GM12878 (cell line): Measurements from ENCODE around the gene SLAMF8. TPM values are rescaled to one million over a fixed set of nuclear protein-coding genes. Genes with fewer than 3 reads are reported as not detected.
A peak's percentile ranks its signal among the peaks of the same experiment; 100 is the strongest.

Source experiments
- ATAC-seq: fragments of 200-7000 bp; cut with Tn5 transposase; 3 replicates; pipeline ENCODE4 v1.9.1; 2020; ENCODE audit warnings: mild to moderate bottlenecking, moderate library complexity
- BruUV-seq: library from RNA; stranded (reverse); fragments of 400-500 nt; replicated peaks from 2 replicates; lab custom pipeline; 2021; lab: Mats Ljungman, UMichigan
- CTCF ChIA-PET: fragments of 300-600 bp; sonication (Branson Sonifier 250); formaldehyde crosslinking; extraction: SDS; loops from one replicate; lab custom pipeline; 2021; ENCODE audit warnings: inconsistent platforms; lab: Yijun Ruan, JAX
- POLR2A ChIA-PET: fragments of 350-600 bp; formaldehyde crosslinking; extraction: SDS; loops from one replicate; lab custom pipeline; 2021; ENCODE audit warnings: inconsistent platforms; lab: Charles Lee
- RAD21 ChIA-PET: fragments of 300-600 bp; sonication (Branson Sonifier 250); formaldehyde crosslinking; loops from one replicate; lab custom pipeline; 2023; ENCODE audit warnings: antibody characterized with exemption; ENCODE audit not compliant: unreplicated experiment; lab: Charles Lee
- SMC1A ChIA-PET: fragments of 300-600 bp; sonication (Branson Sonifier 250); formaldehyde crosslinking; loops from one replicate; lab custom pipeline; 2023; ENCODE audit not compliant: unreplicated experiment, uncharacterized antibody; lab: Charles Lee
- DNase-seq: peaks from one replicate; pipeline ENCODE4 v3.0.0-alpha.2; 2011; ENCODE audit warnings: low read depth, low spot score
- FAIRE-seq: peaks from 3 replicates; lab custom pipeline; 2011; peaks lifted over from hg19 to GRCh38; lab: Jason Lieb, UNC
- H2AFZ ChIP-seq: 2 replicates; pipeline ENCODE4 v1.6.0; 2011; ENCODE audit warnings: low read depth, low read length, control low read depth; ENCODE audit not compliant: control insufficient read depth
- H3K27ac ChIP-seq: 2 replicates; pipeline ENCODE4 v1.5.1; 2011; ENCODE audit warnings: control low read depth; ENCODE audit not compliant: control insufficient read depth, insufficient read depth
- H3K27me3 ChIP-seq, 2 experiments: replicated peaks in 1 of 2; 2 replicates each; pipeline versions ENCODE4 v1.6.0 to v1.6.1; 2011; ENCODE audit warnings: low read length in 1 of 2; ENCODE audit not compliant: control insufficient read depth in 2 of 2, insufficient read depth in 2 of 2
- H3K36me3 ChIP-seq, 2 experiments: 2 replicates each; pipeline ENCODE4 v1.5.1; 2011; ENCODE audit warnings: low read length in 1 of 2; ENCODE audit not compliant: control insufficient read depth in 2 of 2, insufficient read depth in 2 of 2
- H3K4me1 ChIP-seq: 2 replicates; pipeline ENCODE4 v1.6.1; 2011; ENCODE audit warnings: mild to moderate bottlenecking, low read length, moderate library complexity, mixed read lengths; ENCODE audit not compliant: control insufficient read depth, insufficient read depth
- H3K4me2 ChIP-seq: 2 replicates; pipeline ENCODE4 v1.6.0; 2011; ENCODE audit warnings: control low read depth; ENCODE audit not compliant: control insufficient read depth, insufficient read depth
- H3K4me3 ChIP-seq: fragments of 200-600 bp; sonication (generic); 2 replicates; pipeline ENCODE4 v1.5.1; 2016
- H3K79me2 ChIP-seq: 2 replicates; pipeline ENCODE4 v1.6.0; 2011; ENCODE audit warnings: low read length; ENCODE audit not compliant: control insufficient read depth, insufficient read depth
- H3K9ac ChIP-seq: 2 replicates; pipeline ENCODE4 v1.8.0; 2011; ENCODE audit warnings: low read length, control low read depth, mixed read lengths; ENCODE audit not compliant: control insufficient read depth, insufficient read depth
- H3K9me3 ChIP-seq: replicated peaks from 3 replicates; pipeline ENCODE4 v1.5.1; 2011; ENCODE audit warnings: mild to moderate bottlenecking, low read length; ENCODE audit not compliant: control insufficient read depth, insufficient read depth
- H4K20me1 ChIP-seq: 2 replicates; pipeline ENCODE4 v1.6.0; 2011; ENCODE audit not compliant: control insufficient read depth, insufficient read depth
- ASH2L ChIP-seq: fragments of 300-600, 200-600 bp; sonication (generic); IDR thresholded peaks from 2 replicates; pipeline ENCODE4 v1.6.1; 2017; ENCODE audit warnings: low read depth, mild to moderate bottlenecking, borderline replicate concordance
- ATF7 ChIP-seq: fragments of 450-650 bp; IDR thresholded peaks from 2 replicates; pipeline ENCODE4 v1.6.1; 2016; ENCODE audit warnings: low read depth, mild to moderate bottlenecking
- BHLHE40 ChIP-seq, 2 experiments: fragments of 450-650 bp in 1 of 2; IDR thresholded peaks; 2 replicates each; pipeline ENCODE4 v1.6.1; 2011 to 2017; ENCODE audit warnings: low read depth in 2 of 2, borderline replicate concordance in 1 of 2, improper control_type of control experiment in 1 of 2, low read length in 1 of 2, mild to moderate bottlenecking in 1 of 2
- CTCF ChIP-seq, 3 experiments: IDR thresholded peaks in 2 of 3; conservative IDR thresholded peaks in 1 of 3; 2 replicates each; pipeline ENCODE4 v1.5.1; 2011; ENCODE audit warnings: low read depth in 3 of 3, low read length in 3 of 3, mild to moderate bottlenecking in 3 of 3, control low read depth in 2 of 3, moderate library complexity in 2 of 3, inconsistent platforms in 1 of 3, mixed read lengths in 1 of 3; ENCODE audit not compliant: control insufficient read depth in 2 of 3, insufficient read depth in 1 of 3; ENCODE audit errors: extremely low read depth in 1 of 3
- FOXK2 ChIP-seq: fragments of 450-650 bp; IDR thresholded peaks from 2 replicates; pipeline ENCODE4 v1.6.1; 2017; ENCODE audit warnings: mild to moderate bottlenecking, moderate library complexity
- HDGF ChIP-seq: fragments of 450-650 bp; IDR thresholded peaks from 2 replicates; pipeline ENCODE4 v1.6.1; 2016; ENCODE audit warnings: antibody characterized with exemption
- MAX ChIP-seq: IDR thresholded peaks from 2 replicates; pipeline ENCODE4 v1.6.1; 2012; ENCODE audit warnings: low read depth, low read length, improper control_type of control experiment
- MYB ChIP-seq: fragments of 150-350 bp; IDR thresholded peaks from 2 replicates; pipeline ENCODE4 v1.6.1; 2014; ENCODE audit warnings: mild to moderate bottlenecking, low read depth, low read length, borderline replicate concordance
- MYC ChIP-seq: IDR thresholded peaks from 2 replicates; pipeline ENCODE4 v1.6.1; 2011; ENCODE audit warnings: mild to moderate bottlenecking, low read length, moderate library complexity, inconsistent platforms; ENCODE audit not compliant: insufficient read depth, insufficient replicate concordance, insufficient read length, severe bottlenecking
- NR2C1 ChIP-seq: fragments of 450-650 bp; IDR thresholded peaks from 2 replicates; pipeline ENCODE4 v1.6.1; 2017; ENCODE audit warnings: antibody characterized with exemption, mild to moderate bottlenecking, moderate library complexity
- NR2C2 ChIP-seq: IDR thresholded peaks from 2 replicates; pipeline ENCODE4 v1.6.1; 2011; ENCODE audit warnings: borderline replicate concordance, low read depth; ENCODE audit not compliant: control insufficient read depth, insufficient read length
- SMC3 ChIP-seq: IDR thresholded peaks from 2 replicates; pipeline ENCODE4 v1.6.1; 2011; ENCODE audit warnings: low read length, improper control_type of control experiment, borderline replicate concordance
- ZNF207 ChIP-seq: fragments of 450-650 bp; IDR thresholded peaks from 2 replicates; pipeline ENCODE4 v1.6.1; 2014; ENCODE audit warnings: antibody characterized with exemption, mild to moderate bottlenecking, borderline replicate concordance
- ZNF24 ChIP-seq: fragments of 450-650 bp; IDR thresholded peaks from 2 replicates; pipeline ENCODE4 v1.6.1; 2017; ENCODE audit warnings: antibody characterized with exemption, mild to moderate bottlenecking
- WGBS: methylation state at CpG from one replicate; pipeline ENCODE4 v1.1.6; 2016; ENCODE audit warnings: low lambda C conversion rate; ENCODE audit not compliant: insufficient replicate concordance, insufficient coverage; ENCODE audit errors: missing lambda C conversion rate; 5-methylcytosine and 5-hydroxymethylcytosine counted together
- in situ Hi-C: fragments of 300-500 bp; cut with MboI; formaldehyde crosslinking; loops from 9 replicates; pipeline ENCODE4 v1.14.3; 2018; ENCODE audit warnings: mixed read lengths
- intact Hi-C: fragments of 100-400 bp; cut with micrococcal nuclease; formaldehyde crosslinking; loops from one replicate; pipeline ENCODE4 v1.14.2; 2022; ENCODE audit not compliant: unreplicated experiment
- polyA plus RNA-seq, 11 experiments: library from polyadenylated mRNA; depleted of rRNA in 4 of 11; unstranded in 6 of 11; stranded (reverse) in 5 of 11; fragments of >200 nt; fragmentation: Nextera tagmentation in 4 of 11; fragmentation: Illumina TruSeq in 1 of 11; extraction: Ambion mirVana in 4 of 11; extraction: Trizol in 1 of 11; gene quantifications; 1 replicate in 1 of 11; 2 replicates in 10 of 11; pipeline versions ENCODE4 v1.2.1 to v1.2.3, GENCODE V29; 2011 to 2016; ENCODE audit warnings: inconsistent platforms in 2 of 11, missing spikeins in 2 of 11, low read depth in 1 of 11
- total RNA-seq, 4 experiments: library from RNA; depleted of rRNA in 3 of 4; stranded (reverse); fragments of >200 nt in 3 of 4; fragmentation: Illumina TruSeq in 1 of 4; extraction: Trizol in 1 of 4; gene quantifications; 2 replicates each; pipeline versions ENCODE4 v1.2.1 to v1.2.3, GENCODE V29; 2013 to 2021
- TF ChIP-seq, protein P1 (sequence below): fragments of 450-650 bp; conservative IDR thresholded peaks from 2 replicates; pipeline ENCODE4 v1.6.1; 2017; ENCODE audit warnings: mild to moderate bottlenecking, moderate library complexity

The SLAMF8 gene
- total and polyA plus RNA-seq, 10 of the 15 experiments (the other 5 are each of a cell fraction or from before 2014, with no cell fraction given) = 0.04 to 0.69 (median 0.10) TPM; not detected in 3

DNA sequence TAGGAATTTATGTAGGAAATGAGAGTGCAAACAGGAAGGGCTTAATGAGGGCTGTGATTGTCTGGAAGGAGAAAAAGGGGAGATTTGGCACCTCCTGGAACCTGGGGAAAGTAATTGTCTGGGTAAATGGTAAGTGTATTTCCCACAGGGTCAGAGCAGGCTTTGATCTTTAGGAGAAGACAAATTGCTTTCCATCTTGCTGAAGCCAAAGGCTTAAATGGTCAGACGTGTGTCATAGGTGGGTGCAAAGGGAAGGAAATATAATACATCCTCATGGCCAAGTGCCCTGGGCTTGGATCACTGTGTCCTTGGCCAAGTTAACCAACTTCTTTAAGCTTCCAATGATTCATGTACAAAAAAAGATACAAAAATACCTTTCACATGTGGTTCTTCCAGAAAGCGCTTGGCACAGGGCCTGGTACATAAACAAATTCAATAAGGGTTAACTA is 47.2 kb upstream of the SLAMF8 start (continued):
- TF ChIP-seq, protein P1, sequence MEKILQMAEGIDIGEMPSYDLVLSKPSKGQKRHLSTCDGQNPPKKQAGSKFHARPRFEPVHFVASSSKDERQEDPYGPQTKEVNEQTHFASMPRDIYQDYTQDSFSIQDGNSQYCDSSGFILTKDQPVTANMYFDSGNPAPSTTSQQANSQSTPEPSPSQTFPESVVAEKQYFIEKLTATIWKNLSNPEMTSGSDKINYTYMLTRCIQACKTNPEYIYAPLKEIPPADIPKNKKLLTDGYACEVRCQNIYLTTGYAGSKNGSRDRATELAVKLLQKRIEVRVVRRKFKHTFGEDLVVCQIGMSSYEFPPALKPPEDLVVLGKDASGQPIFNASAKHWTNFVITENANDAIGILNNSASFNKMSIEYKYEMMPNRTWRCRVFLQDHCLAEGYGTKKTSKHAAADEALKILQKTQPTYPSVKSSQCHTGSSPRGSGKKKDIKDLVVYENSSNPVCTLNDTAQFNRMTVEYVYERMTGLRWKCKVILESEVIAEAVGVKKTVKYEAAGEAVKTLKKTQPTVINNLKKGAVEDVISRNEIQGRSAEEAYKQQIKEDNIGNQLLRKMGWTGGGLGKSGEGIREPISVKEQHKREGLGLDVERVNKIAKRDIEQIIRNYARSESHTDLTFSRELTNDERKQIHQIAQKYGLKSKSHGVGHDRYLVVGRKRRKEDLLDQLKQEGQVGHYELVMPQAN = no peak
- TF ChIP-seq FOXK2 (no peak), MYC (no peak), ZNF207 (no peak)
- TF ChIP-seq, all 136 proteins: peak for 0

GRCh38 chr1:159780583-159781582 is 45.8 kb upstream of the SLAMF8 start, which contains the start of gene DUSP23:
TSS of gene DUSP23 (plus strand) at chr1:159780962. CDS start at chr1:159781101, 139 bp downstream.
- H3K9me3 ChIP-seq = no peaks in the 10 kb centered on the region
- H3K4me3 ChIP-seq = peak within 1 kb of the TSS; percentile 29
- peak; percentile 97 for FAIRE-seq
- TF ChIP-seq ATF7 (0 out of 2 replicates have a peak, but pooled peaks have one; percentile 36), ASH2L (no peak), NR2C1 (peak; percentile 58), HDGF (0 out of 2 replicates have a peak, but pooled peaks have one; percentile 37), CTCF (IDR thresholded peaks at IDR 0.05 in 2 of 3, conservative IDR thresholded peaks at IDR 0.05 in 1 of 3; ENCODE audit: control insufficient read depth in 2 of 3, extremely low read depth in 1 of 3, insufficient read depth in 1 of 3, low read depth in 3 of 3, low read length in 3 of 3) (peak; percentile 78 to 81 (median 81)), MYB (no peak), BHLHE40 (IDR thresholded peaks at IDR 0.05; ENCODE audit: borderline replicate concordance in 1 of 2, low read depth in 2 of 2, low read length in 1 of 2) (0 out of 4 replicates have a peak, but pooled peaks of 1 of the 2 experiments have one; percentile 24), ZNF207 (no peak), MAX (peak; percentile 78), SMC3 (peak; percentile 77), ZNF24 (no peak), NR2C2 (no peak)

More at GRCh38 chr1:159780583-159781582, 45.8 kb upstream of the SLAMF8 start, which contains the start of gene DUSP23:
- DNase-seq = peak; percentile 81
- POLR2A ChIA-PET = no interaction called here
- intact Hi-C loops = loop anchor here (1.0 to 5.0 kb wide), 3 partner anchors 46 to 226 kb away; partner anchors contain the start of gene SLAMF8
- Histone ChIP-seq H3K4me1 (no peaks in the 10 kb centered on the region), H3K27ac (no peak within 1 kb of the TSS), H3K27me3 (no peaks in the 10 kb centered on the region), H3K79me2 (no peaks in the 10 kb centered on the region), H3K4me2 (peak within 1 kb of the TSS; percentile 96), H4K20me1 (no peaks in the 10 kb centered on the region), H3K9ac (peak within 1 kb of the TSS; percentile 25; the same call in 1 of the 2 replicates), H2AFZ (peak within 1 kb of the TSS; percentile 87), H3K36me3 (no peaks in the 10 kb centered on the region)
- peak; percentile 100 for ATAC-seq
- WGBS = 4% methylated on average over 75 of the region's 88 CpGs
- BruUV-seq = no TSS peak
- RAD21 ChIA-PET = interaction anchor here (0.6 to 1.6 kb wide), 5 partner anchors 17 to 112 kb away, joined by 3 to 7 read pairs (median 3); no protein-coding TSS in a partner anchor
- CTCF ChIA-PET = interaction anchor here (0.7 to 4.0 kb wide), 9 partner anchors 9 to 227 kb away, joined by 3 to 17 read pairs (median 4); no protein-coding TSS in a partner anchor
- SMC1A ChIA-PET = interaction anchor here (0.9 to 2.2 kb wide), 4 partner anchors 18 to 227 kb away, joined by 3 to 7 read pairs (median 5); no protein-coding TSS in a partner anchor
- in situ Hi-C loops = no loop called here
